Thoracic aorta (tissue), 2 donors: ENCODE data around the gene MBNL1. TPM values are rescaled to one million over a fixed set of nuclear protein-coding genes. Genes with fewer than 3 reads are reported as not detected.

Experiments
- ATAC-seq: fragments of 150-250 bp; one replicate; pipeline ENCODE4 v1.8.0; 2017; ENCODE audit warnings: low read depth; ENCODE audit not compliant: insufficient number of reproducible peaks, low FRiP score
- DNase-seq: peaks from one replicate; pipeline ENCODE4 v3.0.0-alpha.2; 2020; ENCODE audit warnings: low spot score
- H3K27ac ChIP-seq, 2 donors: fragments of 200-600 bp; sonication (generic); 1 replicate in 1 of 2; 2 replicates in 1 of 2; pipeline ENCODE4 v1.5.1; 2016; ENCODE audit warnings: mild to moderate bottlenecking in 2 of 2, moderate library complexity in 2 of 2
- H3K27me3 ChIP-seq: fragments of 200-600 bp; sonication (generic); replicated peaks from 2 replicates; pipeline ENCODE4 v1.6.0; 2016; ENCODE audit warnings: mild to moderate bottlenecking; ENCODE audit not compliant: insufficient read depth
- H3K36me3 ChIP-seq: fragments of 200-600 bp; sonication (generic); one replicate; pipeline ENCODE4 v1.5.1; 2016
- H3K4me1 ChIP-seq, 2 donors: fragments of 200-600 bp; sonication (generic); 1 replicate in 1 of 2; 2 replicates in 1 of 2; pipeline versions ENCODE4 v1.5.1 to v1.6.0; 2016; ENCODE audit warnings: low read depth in 2 of 2, mild to moderate bottlenecking in 1 of 2; ENCODE audit not compliant: control insufficient read depth in 1 of 2
- H3K4me3 ChIP-seq: fragments of 200-600 bp; sonication (generic); 2 replicates; pipeline ENCODE4 v1.5.1; 2016; ENCODE audit warnings: mild to moderate bottlenecking
- H3K9me3 ChIP-seq: fragments of 200-600 bp; sonication (generic); 2 replicates; pipeline ENCODE4 v1.5.1; 2016
- CTCF ChIP-seq: fragments of 200-600 bp; sonication (generic); IDR thresholded peaks from one replicate; pipeline ENCODE4 v1.5.1; 2019; ENCODE audit warnings: antibody characterized with exemption
- total RNA-seq, 2 donors: library from RNA; depleted of rRNA; stranded (reverse); fragments of >200 nt; gene quantifications; one replicate each; pipeline versions ENCODE4 v1.1.0 to v1.2.3, GENCODE V29; 2016

Gene MBNL1
- total RNA-seq, 2 donors from 2014 or later: 783 to 1,062 TPM

GRCh38 chr3:152252755-152253154 is 16.0 kb upstream of the MBNL1 start:
- peaks cover 8 to 21% of the 10 kb centered on the region in 2 donors for H3K4me1 ChIP-seq
- no peak overlapping the region for H3K27ac ChIP-seq
- H3K4me3 ChIP-seq: no peak overlapping the region
- DNase-seq: no peak
- TF ChIP-seq CTCF: no peak
- H3K36me3 ChIP-seq: no peaks in the 10 kb centered on the region
- ATAC-seq: no peak
- H3K9me3 ChIP-seq: no peaks in the 10 kb centered on the region
- no peaks in the 10 kb centered on the region for H3K27me3 ChIP-seq

- Histone ChIP-seq H3K36me3 (no peaks in the 10 kb centered on the region), H3K4me1 (peaks cover 12 to 28% of the 10 kb centered on the region in 2 donors), H3K27ac (no peak overlapping the region), H3K9me3 (no peaks in the 10 kb centered on the region), H3K4me3 (no peak overlapping the region), H3K27me3 (no peaks in the 10 kb centered on the region)
- DNase-seq: no peak
- ATAC-seq: no peak
- TF ChIP-seq CTCF: no peak
Observed at GRCh38 chr3:152253514-152253913, 15.2 kb upstream of the MBNL1 start.

- TF ChIP-seq CTCF: no peak
- Histone ChIP-seq H3K27me3 (no peaks in the 10 kb centered on the region), H3K27ac (no peak overlapping the region), H3K9me3 (no peaks in the 10 kb centered on the region), H3K4me3 (no peak overlapping the region), H3K36me3 (no peaks in the 10 kb centered on the region), H3K4me1 (peaks cover 17 to 34% of the 10 kb centered on the region in 2 donors)
- ATAC-seq (no peak), DNase-seq (no peak)
Observed at GRCh38 chr3:152254041-152254440, 14.7 kb upstream of the MBNL1 start.

GRCh38 chr3:152255290-152255689 is 13.4 kb upstream of the MBNL1 start:
- TF ChIP-seq CTCF: no peak
- Histone ChIP-seq H3K27ac (no peak overlapping the region), H3K9me3 (no peaks in the 10 kb centered on the region), H3K4me3 (no peak overlapping the region), H3K27me3 (no peaks in the 10 kb centered on the region), H3K4me1 (peaks cover 18 to 45% of the 10 kb centered on the region in 2 donors), H3K36me3 (no peaks in the 10 kb centered on the region)
- no peak for DNase-seq
- no peak for ATAC-seq

- no peaks in the 10 kb centered on the region for H3K9me3 ChIP-seq
- peak; percentile 30 for ATAC-seq
- TF ChIP-seq CTCF: no peak
- no peak for DNase-seq
- peaks cover 20 to 45% of the 10 kb centered on the region in 2 donors for H3K4me1 ChIP-seq
- no peaks in the 10 kb centered on the region for H3K27me3 ChIP-seq
- H3K4me3 ChIP-seq: no peak overlapping the region
- no peaks in the 10 kb centered on the region for H3K36me3 ChIP-seq
- H3K27ac ChIP-seq: peak overlapping the region; percentile 76 to 88
Observed at GRCh38 chr3:152256851-152257562, 11.7 kb upstream of the MBNL1 start.
